Non-pigmented ciliary epithelial cell (primary cell): ENCODE data around the gene SNX24.

Experiments
- DNase-seq: peaks from one replicate; pipeline ENCODE4 v3.0.0-alpha.2; 2010; ENCODE audit warnings: low read depth

SNX24 gene

GRCh38 chr5:123028222-123028621 is 182.8 kb downstream of the SNX24 start:
- no peak for DNase-seq

GRCh38 chr5:123033157-123033671 is 187.8 kb downstream of the SNX24 start:
- DNase-seq: no peak

- no peak for DNase-seq
Observed at GRCh38 chr5:123035360-123035917, 190.0 kb downstream of the SNX24 start.

GRCh38 chr5:123035918-123036390 is 190.5 kb downstream of the SNX24 start:
- no peak for DNase-seq

- no peak for DNase-seq
Observed at GRCh38 chr5:123036391-123037103, 191.1 kb downstream of the SNX24 start, which contains the start of gene PPIC. TSS of gene PPIC (minus strand) at chr5:123036725. CDS start at chr5:123036625, 100 bp downstream.

GRCh38 chr5:123037104-123037418 is 191.6 kb downstream of the SNX24 start:
- no peak for DNase-seq

GRCh38 chr5:123039673-123040072 is 194.3 kb downstream of the SNX24 start:
- DNase-seq: no peak

- DNase-seq: no peak
Observed at GRCh38 chr5:123044926-123045617, 199.7 kb downstream of the SNX24 start.

- no peak for DNase-seq
Observed at GRCh38 chr5:123046222-123046621, 200.8 kb downstream of the SNX24 start.

GRCh38 chr5:123047706-123048105 is 202.3 kb downstream of the SNX24 start:
- DNase-seq: no peak

- no peak for DNase-seq
Observed at GRCh38 chr5:123051206-123051605, 205.8 kb downstream of the SNX24 start.
